HTR-8/SVneo (cell line): Measurements from ENCODE around the gene ZSCAN5C.
"Not testable (repeated sequence)": the region's sequence is repeated elsewhere in the genome, so short reads cannot be mapped to it uniquely, and the experiment has no call there.

ENCODE experiments used
- DNase-seq: peaks from one replicate; pipeline ENCODE4 v3.0.0; 2011; ENCODE audit warnings: low spot score, mixed read lengths; ENCODE audit not compliant: insufficient read length
- FAIRE-seq: peaks from 2 replicates; lab custom pipeline; 2011; peaks lifted over from hg19 to GRCh38; lab: Jason Lieb, UNC

The ZSCAN5C gene

DNA sequence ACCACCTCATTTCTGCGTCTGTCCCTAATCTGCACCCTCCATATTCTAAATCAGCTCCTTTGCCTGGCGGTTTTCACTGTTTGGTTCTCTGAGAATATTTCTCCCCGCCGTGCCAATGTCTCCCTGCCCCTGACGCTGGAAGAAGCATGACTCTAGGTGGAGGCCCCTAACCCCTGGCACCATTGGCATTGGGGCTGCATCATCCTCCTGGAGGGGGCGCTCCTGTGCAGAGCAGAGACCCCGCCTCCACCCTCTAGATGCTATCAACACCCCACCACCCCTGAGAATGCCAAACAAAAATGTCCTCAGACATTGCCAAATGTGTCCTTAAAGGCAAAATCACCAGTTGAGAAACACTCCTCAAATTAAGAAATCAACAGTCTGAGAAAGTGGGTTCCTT is 11.0 kb upstream of the ZSCAN5C start:
- no peak for DNase-seq
- no peak for FAIRE-seq

GRCh38 chr19:56191711-56192110 is 10.4 kb upstream of the ZSCAN5C start:
- FAIRE-seq (no peak), DNase-seq (no peak)

- DNase-seq (no peak), FAIRE-seq (no peak)
These were observed 8.0 kb upstream of the ZSCAN5C start for GRCh38 chr19:56193981-56194640.

DNA sequence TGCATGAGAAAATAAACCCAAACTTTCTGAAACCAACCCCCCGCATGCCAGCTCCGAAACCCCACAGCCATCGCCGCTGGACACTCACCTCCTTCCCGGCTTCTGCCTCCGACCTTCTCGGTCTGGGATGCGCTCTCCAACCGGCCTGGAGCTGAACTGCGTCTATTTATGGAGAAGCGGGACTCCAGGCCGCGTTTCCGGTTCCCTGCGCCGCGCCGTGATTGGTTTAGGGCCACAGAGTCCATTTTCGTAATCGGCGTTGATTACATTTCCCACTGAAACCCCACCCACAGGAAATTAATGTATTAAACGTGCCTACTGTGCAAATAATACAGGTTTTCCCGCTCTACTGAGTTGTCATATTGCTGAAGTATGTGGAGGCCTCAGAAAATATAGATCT is 4.4 kb upstream of the ZSCAN5C start, which contains the start of gene ZSCAN5B:
Gene ZSCAN5B (minus strand): TSS at position 138 of the 400 bp plus-strand sequence. CDS start 4,731 bp downstream, outside the sequence.
- not testable (repeated sequence) for FAIRE-seq, DNase-seq

GRCh38 chr19:56199687-56200086 is 2.4 kb upstream of the ZSCAN5C start:
- FAIRE-seq, result no peak
- DNase-seq, result no peak

- not testable (repeated sequence) for FAIRE-seq, DNase-seq
These were observed 5.5 kb downstream of the ZSCAN5C start for GRCh38 chr19:56207581-56207980.

GRCh38 chr19:56209091-56209490 is 7.0 kb downstream of the ZSCAN5C start:
- DNase-seq (no peak), FAIRE-seq (no peak)

DNA sequence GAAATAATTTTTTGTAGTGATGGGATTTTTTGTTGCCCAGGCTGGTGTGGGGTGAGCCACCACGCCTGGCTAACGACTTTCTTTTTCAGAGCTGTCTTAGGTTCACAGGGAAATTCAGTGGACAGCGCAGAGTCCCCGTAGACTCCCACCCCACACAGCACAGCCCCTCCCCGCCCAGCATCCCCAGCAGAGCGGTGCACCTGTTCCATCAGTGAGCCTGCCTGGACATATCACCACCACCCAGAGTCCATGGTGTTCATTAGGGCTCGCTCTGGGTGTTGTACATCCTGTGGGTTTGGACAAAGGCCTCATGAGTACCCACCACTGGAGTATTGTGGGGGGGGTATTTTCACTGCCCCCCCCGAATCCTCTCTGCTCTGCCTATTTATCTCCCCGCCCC is 8.0 kb downstream of the ZSCAN5C start:
- not testable (repeated sequence) for DNase-seq, FAIRE-seq

DNA sequence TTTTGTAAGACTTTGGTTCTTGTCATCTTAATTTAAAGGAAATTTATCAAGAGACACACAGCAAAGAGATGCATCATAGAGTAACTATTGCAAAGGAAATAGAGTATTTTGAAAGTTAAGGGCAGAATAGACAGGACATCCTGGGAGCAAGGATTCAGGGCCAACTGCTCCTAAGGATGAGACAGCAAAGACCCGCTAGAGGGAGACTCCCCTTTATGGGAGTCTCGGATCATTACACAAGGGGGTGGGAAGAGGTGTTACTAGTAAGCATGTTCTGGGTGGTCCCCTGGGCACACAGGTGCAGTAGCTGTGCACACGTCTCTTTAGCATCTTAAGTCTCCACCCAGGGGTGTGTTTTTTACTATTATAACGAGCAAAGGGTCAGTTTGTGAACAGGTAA is 9.6 kb downstream of the ZSCAN5C start:
- no peak for FAIRE-seq
- no peak for DNase-seq

DNA sequence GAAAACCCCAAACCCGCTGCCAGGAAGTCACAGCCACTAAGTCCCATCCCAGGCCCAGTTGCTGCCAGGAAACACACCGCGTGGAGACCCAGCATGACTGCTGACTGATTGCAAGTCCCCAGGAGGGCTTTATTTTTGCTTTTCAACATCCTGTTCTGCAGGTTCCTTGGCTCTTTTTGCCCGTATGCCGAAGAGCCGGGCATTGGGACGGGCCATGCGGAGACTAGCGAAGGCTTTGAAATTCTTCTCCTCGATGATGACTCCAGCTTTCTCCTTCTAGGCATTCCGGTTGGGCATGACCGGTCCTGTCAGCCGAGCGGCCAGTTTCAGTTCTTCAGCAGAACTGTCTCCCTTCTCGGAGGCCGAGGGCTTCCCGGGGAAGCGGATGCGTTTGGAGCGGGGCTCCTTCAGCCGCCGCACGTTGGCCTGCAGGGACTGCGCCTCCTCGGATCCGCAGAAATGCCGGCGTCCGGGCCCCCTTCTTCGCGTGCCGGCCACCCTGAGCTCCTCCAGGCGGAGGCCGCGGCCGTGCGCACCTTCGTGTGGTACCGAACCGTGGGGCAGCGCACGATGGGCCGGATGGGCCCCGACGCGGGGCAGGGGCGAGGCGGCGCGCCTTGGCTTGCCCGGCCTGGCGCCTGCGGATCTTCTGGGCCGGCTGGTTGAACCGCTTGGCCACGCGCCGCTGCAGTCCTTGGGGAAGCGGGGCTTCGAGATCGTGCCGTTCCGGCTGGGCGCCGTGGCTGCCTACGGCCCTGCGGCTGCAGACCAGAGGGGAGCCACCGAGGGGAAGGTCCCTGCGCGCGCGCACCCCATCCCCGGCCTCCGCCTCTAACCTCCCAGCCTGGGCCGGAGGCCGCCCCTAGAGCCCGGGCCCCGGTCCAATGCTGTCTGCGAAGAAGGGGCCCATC is 15.2 kb downstream of the ZSCAN5C start:
- FAIRE-seq, result no peak
- DNase-seq, result no peak

DNA sequence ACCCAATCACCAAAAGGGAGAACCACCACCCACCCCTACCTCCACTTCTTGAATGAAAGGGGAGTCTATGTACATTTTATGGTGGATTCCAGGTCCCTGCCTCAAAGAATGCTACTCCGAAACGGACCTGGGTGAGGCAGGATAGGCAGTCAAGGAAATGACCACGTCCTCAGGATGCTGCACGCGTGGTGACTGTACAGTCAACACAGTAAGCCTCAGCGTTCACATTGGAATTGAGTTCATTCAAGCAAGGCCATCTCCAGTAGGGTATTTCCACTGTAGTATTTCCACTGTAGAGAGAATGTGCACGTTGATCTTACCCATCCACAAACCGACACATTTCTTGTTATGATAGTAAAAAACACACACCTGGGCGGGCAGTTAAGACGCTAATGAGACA is 16.9 kb downstream of the ZSCAN5C start:
- FAIRE-seq, result no peak
- no peak for DNase-seq

GRCh38 chr19:56221442-56221841 is 19.4 kb downstream of the ZSCAN5C start:
- FAIRE-seq, result peak; percentile 64
- DNase-seq, result not testable (repeated sequence)

DNA sequence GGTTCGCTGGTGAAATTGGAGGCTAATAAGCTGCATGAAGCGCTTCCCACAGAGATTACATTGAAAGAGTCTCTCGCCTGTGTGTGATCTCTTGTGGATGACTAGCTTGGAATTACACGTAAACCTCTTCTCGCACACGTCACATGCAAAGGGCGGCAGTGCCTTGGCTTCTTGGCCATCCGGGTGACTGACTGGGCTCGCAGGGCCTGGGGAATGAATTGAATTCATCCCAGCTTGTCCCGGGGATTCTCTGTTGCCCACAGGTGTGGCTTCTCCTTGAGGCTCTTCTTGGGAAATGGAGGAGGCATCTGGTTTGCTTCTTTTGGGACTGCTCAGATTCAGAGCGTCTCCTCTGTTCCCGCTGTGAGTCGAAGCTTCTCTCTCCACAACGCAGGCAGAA is 19.8 kb downstream of the ZSCAN5C start:
- FAIRE-seq (no peak), DNase-seq (no peak)

- FAIRE-seq (no peak), DNase-seq (no peak)
These were observed 20.8 kb downstream of the ZSCAN5C start for GRCh38 chr19:56222901-56223300.

GRCh38 chr19:56223481-56223880 is 21.4 kb downstream of the ZSCAN5C start:
- FAIRE-seq, result no peak
- no peak for DNase-seq

DNA sequence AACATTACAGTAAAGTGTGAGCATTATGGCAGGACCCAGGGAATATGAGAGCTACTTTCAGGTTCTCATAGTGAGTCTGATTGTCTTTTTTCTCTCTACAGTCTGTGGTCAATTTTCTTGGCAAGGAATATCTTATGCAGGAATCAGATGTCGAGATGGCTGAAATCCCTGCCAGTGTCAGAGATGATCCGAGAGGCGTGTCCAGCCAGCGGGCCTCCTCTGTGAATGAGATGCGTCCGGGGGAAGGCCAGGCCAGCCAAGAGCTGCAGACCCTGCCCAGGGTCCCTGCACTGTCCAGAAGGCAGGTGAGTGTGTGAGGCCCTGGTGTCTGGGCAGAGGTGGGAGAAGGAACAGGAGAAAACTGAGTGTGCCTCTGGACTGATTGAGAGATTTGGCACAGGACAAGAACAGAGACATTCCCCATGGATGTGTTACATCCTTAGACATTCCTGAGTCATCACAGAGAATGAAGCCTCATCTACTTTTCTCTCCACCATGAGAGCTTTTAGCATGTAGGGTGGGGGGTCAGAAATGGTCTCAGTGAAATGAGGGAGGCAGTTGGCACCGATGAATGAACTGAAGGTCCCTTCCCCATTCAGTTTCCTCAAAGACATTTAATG is 43.2 kb downstream of the ZSCAN5C start:
- FAIRE-seq (no peak), DNase-seq (no peak)

- FAIRE-seq, DNase-seq: not testable (repeated sequence)
These were observed 43.7 kb downstream of the ZSCAN5C start for GRCh38 chr19:56245764-56246163.

DNA sequence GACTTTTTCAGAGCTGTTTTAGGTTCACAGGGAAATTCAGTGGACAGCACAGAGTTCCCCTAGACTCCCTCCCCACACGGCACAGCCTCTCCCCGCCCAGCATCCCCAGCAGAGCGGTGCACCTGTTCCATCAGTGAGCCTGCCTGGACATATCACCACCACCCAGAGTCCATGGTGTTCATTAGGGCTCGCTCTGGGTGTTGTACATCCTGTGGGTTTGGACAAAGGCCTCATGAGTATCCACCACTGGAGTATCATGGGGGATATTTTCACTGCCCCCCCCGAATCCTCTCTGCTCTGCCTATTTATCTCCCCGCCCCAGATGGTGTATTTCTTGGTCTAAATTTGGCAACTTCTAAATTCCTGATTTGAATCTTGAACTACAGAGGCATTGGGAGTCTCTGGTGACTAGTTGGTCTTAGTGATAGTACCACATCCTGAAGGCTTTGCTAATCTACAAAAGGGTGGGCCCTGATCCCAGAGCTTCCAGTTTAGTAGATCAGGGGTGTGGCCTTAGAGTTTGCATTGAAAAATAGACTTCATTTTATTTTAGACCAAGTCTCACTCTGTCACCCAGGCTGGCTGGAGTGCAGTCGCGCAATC is 46.8 kb downstream of the ZSCAN5C start:
- FAIRE-seq, DNase-seq: not testable (repeated sequence)

GRCh38 chr19:56252699-56253422 is 50.8 kb downstream of the ZSCAN5C start:
- peak; percentile 44 for DNase-seq
- no peak for FAIRE-seq

- FAIRE-seq, result no peak
These were observed 51.7 kb downstream of the ZSCAN5C start for GRCh38 chr19:56253737-56254136.

More at GRCh38 chr19:56253737-56254136, 51.7 kb downstream of the ZSCAN5C start:
- DNase-seq, result peak; percentile 49
